ENCODE data around the gene SAMHD1. TPM values are rescaled to one million over a fixed set of nuclear protein-coding genes. Genes with fewer than 3 reads are reported as not detected.

Gene SAMHD1
- total and polyA plus RNA-seq, 2 of the 8 experiments (the other 6 are each of a cell fraction or from before 2014, with no cell fraction given): 22.0 to 37.1 TPM

GRCh38 chr20:36875702-36876472 lies 75.6 kb downstream of the SAMHD1 start, which contains the start of gene TLDC2:
TSS of gene TLDC2 (plus strand) at chr20:36876138. CDS start at chr20:36876175, 37 bp downstream.
- Histone ChIP-seq H3K79me1 (ENCODE audit: low read depth, low read length) (no peaks in the 10 kb centered on the region), H3K4me1 (replicated peaks in 1 of 4; ENCODE audit: control insufficient read depth in 3 of 4, insufficient read depth in 4 of 4, low read length in 3 of 4) (peaks cover 0 to 3% (median under 1%) of the 10 kb centered on the region in 4 experiments; a peak in 4 of 7 replicates), H3K23me2 (ENCODE audit: low read depth, low read length) (no peaks in the 10 kb centered on the region), H3K56ac (replicated peaks; ENCODE audit: insufficient read length, low read depth, low read length) (peak within 1 kb of the TSS; percentile 82), H3K36me3 (ENCODE audit: control insufficient read depth in 2 of 4, insufficient read depth in 4 of 4, low read length in 3 of 4) (no peaks in the 10 kb centered on the region), H2BK5ac (ENCODE audit: low read depth, low read length) (peak within 1 kb of the TSS; percentile 44), H3K79me2 (ENCODE audit: control insufficient read depth in 1 of 2, insufficient read depth in 2 of 2, low read length in 2 of 2) (no peaks in the 10 kb centered on the region), H3K18ac (ENCODE audit: extremely low read depth, low read length) (peak within 1 kb of the TSS; percentile 60; the same call in 1 of the 2 replicates), H3K27ac (ENCODE audit: low read depth, low read length) (no peak within 1 kb of the TSS), H4K20me1 (replicated peaks in 1 of 2; ENCODE audit: control insufficient read depth in 1 of 2, insufficient read depth in 2 of 2, low read length in 2 of 2) (no peaks in the 10 kb centered on the region), H3K9me3 (ENCODE audit: insufficient read depth in 2 of 2, low read depth in 1 of 2, low read length in 1 of 2) (no peaks in the 10 kb centered on the region), H3K14ac (ENCODE audit: insufficient read length) (no peak within 1 kb of the TSS), H2AFZ (ENCODE audit: low read length) (no peak within 1 kb of the TSS), H2BK15ac (ENCODE audit: low read length) (0 out of 2 replicates have a peak within 1 kb of the TSS, but pooled peaks have one; percentile 16), H2AK5ac (ENCODE audit: low read depth, low read length) (no peak within 1 kb of the TSS), H4K91ac (replicated peaks; ENCODE audit: insufficient read length, low read length) (peak within 1 kb of the TSS; percentile 40), H4K8ac (ENCODE audit: extremely low read depth, insufficient read depth, low read length) (no peak within 1 kb of the TSS; the same call in 1 of the 2 replicates), H3K9ac (replicated peaks in 1 of 4; ENCODE audit: extremely low read depth in 1 of 4, low read depth in 3 of 4, low read length in 3 of 4) (no peak within 1 kb of the TSS; a peak in 1 of 7 replicates), H3K27me3 (replicated peaks in 1 of 4; ENCODE audit: control insufficient read depth in 3 of 4, extremely low read depth in 1 of 4, insufficient read depth in 3 of 4, low read length in 3 of 4) (no peaks in the 10 kb centered on the region; a peak in 1 of 7 replicates), H3K4ac (replicated peaks; ENCODE audit: insufficient read length, low read depth, low read length) (no peak within 1 kb of the TSS), H3K23ac (ENCODE audit: insufficient read length) (no peak within 1 kb of the TSS), H3K4me2 (ENCODE audit: insufficient read depth in 1 of 2, low read depth in 2 of 2, low read length in 2 of 2) (no peak within 1 kb of the TSS), H4K5ac (ENCODE audit: insufficient read length, low read depth, low read length) (no peak within 1 kb of the TSS), H2BK12ac (ENCODE audit: low read depth, low read length) (no peak within 1 kb of the TSS), H2BK20ac (ENCODE audit: low read length) (0 out of 2 replicates have a peak within 1 kb of the TSS, but pooled peaks have one; percentile 41), H2BK120ac (replicated peaks; ENCODE audit: low read depth, low read length) (no peak within 1 kb of the TSS), H3K4me3 (ENCODE audit: extremely low read depth in 1 of 4, insufficient read depth in 2 of 4, low read depth in 3 of 4, low read length in 4 of 4) (no peak within 1 kb of the TSS)
- DNase-seq (ENCODE audit: low read depth in 1 of 2, low spot score in 2 of 2) (no peak), FAIRE-seq (no peak)
- ChIA-PET CTCF (ENCODE audit: partially characterized antibody) (interaction anchor here (1.1 to 2.6 kb wide), 4 partner anchors 9 to 73 kb away, joined by 3 to 13 read pairs (median 4); no protein-coding TSS in a partner anchor), POLR2A (ENCODE audit: partially characterized antibody) (interaction anchor here (0.6 to 1.8 kb wide), 2 partner anchors 8 to 11 kb away, joined by 3 to 4 read pairs; no protein-coding TSS in a partner anchor)
- WGBS, 2 experiments (ENCODE audit: extremely low coverage in 1 of 2, insufficient coverage in 1 of 2, insufficient read length in 1 of 2, insufficient replicate concordance in 2 of 2, low coverage in 1 of 2, low lambda C conversion rate in 2 of 2, missing lambda C conversion rate in 1 of 2): 89% methylated on average over 13 of the region's 14 CpGs; no CpG with 5 or more reads in 1 of the 2 experiments
- TF ChIP-seq GABPA (IDR thresholded peaks at IDR 0.05; ENCODE audit: borderline replicate concordance, insufficient read depth, low read length) (no peak), EGR1 (IDR thresholded peaks at IDR 0.05; ENCODE audit: borderline replicate concordance, low read depth, low read length) (no peak), SIN3A (conservative IDR thresholded peaks at IDR 0.05 in 1 of 2, IDR thresholded peaks at IDR 0.05 in 1 of 2; ENCODE audit: low read depth in 1 of 2, low read length in 2 of 2) (no peak), CBX5 (IDR thresholded peaks at IDR 0.05; ENCODE audit: low read depth, low read length) (no peak), SIRT6 (IDR thresholded peaks at IDR 0.05; ENCODE audit: low read length) (no peak), EP300 (IDR thresholded peaks at IDR 0.05; ENCODE audit: borderline replicate concordance in 1 of 2, low read depth in 2 of 2, low read length in 2 of 2) (no peak), PHF8 (conservative IDR thresholded peaks at IDR 0.05; ENCODE audit: low read depth, low read length) (no peak), SP4 (IDR thresholded peaks at IDR 0.05; ENCODE audit: low read length) (no peak), MAFK (IDR thresholded peaks at IDR 0.05; ENCODE audit: low read depth, low read length) (no peak), USF2 (IDR thresholded peaks at IDR 0.05; ENCODE audit: low read length) (no peak)
